GM06990 (cell line): ENCODE results near the gene ST3GAL6.

Experiments
- DNase-seq: peaks from one replicate; pipeline ENCODE4 v3.0.0-alpha.2; 2011; ENCODE audit not compliant: insufficient read length; ENCODE audit errors: extremely low read depth
- H3K27me3 ChIP-seq: replicated peaks from 2 replicates; pipeline ENCODE4 v1.6.0; 2011; ENCODE audit warnings: low read length; ENCODE audit not compliant: control insufficient read depth, insufficient read depth
- H3K36me3 ChIP-seq: 2 replicates; pipeline ENCODE4 v1.5.1; 2011; ENCODE audit warnings: low read length; ENCODE audit not compliant: control insufficient read depth, insufficient read depth
- H3K4me3 ChIP-seq: replicated peaks from 2 replicates; pipeline ENCODE4 v1.5.1; 2011; ENCODE audit warnings: low read depth, mild to moderate bottlenecking, control low read depth, low read length
- CTCF ChIP-seq: IDR thresholded peaks from 2 replicates; pipeline ENCODE4 v1.5.1; 2011; ENCODE audit warnings: low read length, control low read depth, mild to moderate bottlenecking, inconsistent platforms; ENCODE audit not compliant: insufficient read depth, poor library complexity, severe bottlenecking

Gene ST3GAL6

GRCh38 chr3:98763819-98764418 is 779 bp downstream of the ST3GAL6 start:
- TF ChIP-seq CTCF: no peak
- no peak for DNase-seq
- H3K27me3 ChIP-seq: no peaks in the 10 kb centered on the region
- peak overlapping the region; percentile 37 for H3K4me3 ChIP-seq
- H3K36me3 ChIP-seq: 0 out of 2 replicates have a peak, but pooled peaks cover 1% of the 10 kb centered on the region

- H3K27me3 ChIP-seq: no peaks in the 10 kb centered on the region
- peak; percentile 9 for TF ChIP-seq CTCF
- no peak overlapping the region for H3K4me3 ChIP-seq
- 0 out of 2 replicates have a peak, but pooled peaks cover 1% of the 10 kb centered on the region for H3K36me3 ChIP-seq
- no peak for DNase-seq
Observed at GRCh38 chr3:98764472-98764884, 1.3 kb downstream of the ST3GAL6 start.

DNA sequence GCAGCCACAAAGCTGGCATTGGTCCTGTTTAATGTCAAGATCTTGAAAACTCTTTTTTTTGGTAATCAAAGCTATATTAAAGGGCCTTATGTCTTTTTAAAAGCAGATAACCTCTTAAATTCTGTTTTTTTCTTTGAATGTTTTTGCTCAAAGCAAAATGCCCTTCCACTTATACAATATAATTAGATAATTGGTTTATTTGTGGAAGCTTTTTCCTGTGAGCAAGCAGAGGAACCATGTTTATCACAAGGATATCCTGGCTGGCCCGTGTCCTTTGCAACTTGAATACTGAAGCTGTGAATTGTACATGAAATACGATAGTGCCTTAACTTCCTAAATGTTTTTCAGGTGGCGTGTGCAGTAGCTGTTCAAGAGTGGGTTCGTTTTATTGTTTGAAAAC is 2.6 kb downstream of the ST3GAL6 start:
- no peak for TF ChIP-seq CTCF
- no peaks in the 10 kb centered on the region for H3K36me3 ChIP-seq
- DNase-seq: no peak
- H3K4me3 ChIP-seq: no peak overlapping the region
- no peaks in the 10 kb centered on the region for H3K27me3 ChIP-seq

DNA sequence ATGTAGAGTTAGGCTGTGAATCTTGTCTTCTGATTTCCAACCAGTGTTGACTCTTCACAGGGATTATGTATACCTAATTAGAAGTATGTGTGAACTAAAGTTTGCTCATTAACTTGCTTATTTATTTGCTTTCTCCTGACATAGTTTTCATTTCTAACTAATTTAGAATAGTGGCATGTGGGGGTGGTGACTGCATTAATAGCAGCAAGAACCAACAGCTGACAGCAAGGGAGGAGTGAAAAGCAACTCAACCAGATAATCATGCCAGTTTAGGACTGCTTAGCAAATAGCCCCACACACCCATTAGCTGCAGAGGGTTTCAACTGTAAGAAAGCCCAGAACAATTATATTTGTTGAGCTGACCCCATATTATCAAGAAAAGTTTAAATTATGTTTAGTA is 3.8 kb downstream of the ST3GAL6 start:
- DNase-seq: no peak
- Histone ChIP-seq H3K4me3 (no peak overlapping the region), H3K27me3 (no peaks in the 10 kb centered on the region), H3K36me3 (no peaks in the 10 kb centered on the region)
- TF ChIP-seq CTCF: no peak

GRCh38 chr3:98768961-98769360 is 5.8 kb downstream of the ST3GAL6 start:
- DNase-seq: no peak
- no peaks in the 10 kb centered on the region for H3K36me3 ChIP-seq
- no peaks in the 10 kb centered on the region for H3K27me3 ChIP-seq
- no peak for TF ChIP-seq CTCF
- no peak overlapping the region for H3K4me3 ChIP-seq

GRCh38 chr3:98769448-98769847 is 6.3 kb downstream of the ST3GAL6 start:
- no peak for TF ChIP-seq CTCF
- Histone ChIP-seq H3K27me3 (no peaks in the 10 kb centered on the region), H3K36me3 (no peaks in the 10 kb centered on the region; the same call in 1 of the 2 replicates), H3K4me3 (no peak overlapping the region)
- no peak for DNase-seq
